ENCODE measurements around the gene SFMBT1.
A peak's percentile ranks its signal among the peaks of the same experiment; 100 is the strongest.

The SFMBT1 gene

GRCh38 chr3:52978109-52978754, 67.6 kb downstream of the SFMBT1 start:
- no peak for TF ChIP-seq CTCF (IDR thresholded peaks at IDR 0.05; ENCODE audit: insufficient read depth, missing control alignments)
- no peak for FAIRE-seq
- DNase-seq (ENCODE audit: insufficient read length, low spot score) = no peak

GRCh38 chr3:52973806-52974205, 72.1 kb downstream of the SFMBT1 start:
- no peak for DNase-seq (ENCODE audit: insufficient read length, low spot score)
- TF ChIP-seq CTCF (IDR thresholded peaks at IDR 0.05; ENCODE audit: insufficient read depth, missing control alignments) = no peak
- peak; percentile 68 for FAIRE-seq

- TF ChIP-seq CTCF (IDR thresholded peaks at IDR 0.05; ENCODE audit: insufficient read depth, missing control alignments) = no peak
- DNase-seq (ENCODE audit: insufficient read length, low spot score) = no peak
- FAIRE-seq = no peak
Measured at GRCh38 chr3:52971895-52972294, 74.0 kb downstream of the SFMBT1 start.

- no peak for FAIRE-seq
- no peak for DNase-seq (ENCODE audit: insufficient read length, low spot score)
- TF ChIP-seq CTCF (IDR thresholded peaks at IDR 0.05; ENCODE audit: insufficient read depth, missing control alignments) = no peak
Measured at GRCh38 chr3:52967398-52967797, 78.5 kb downstream of the SFMBT1 start.

GRCh38 chr3:52962160-52962559, 83.7 kb downstream of the SFMBT1 start:
- TF ChIP-seq CTCF (IDR thresholded peaks at IDR 0.05; ENCODE audit: insufficient read depth, missing control alignments) = no peak
- DNase-seq (ENCODE audit: insufficient read length, low spot score) = no peak

GRCh38 chr3:52959773-52960172, 86.1 kb downstream of the SFMBT1 start:
- peak; percentile 77 for FAIRE-seq
- DNase-seq (ENCODE audit: insufficient read length, low spot score) = no peak
- TF ChIP-seq CTCF (IDR thresholded peaks at IDR 0.05; ENCODE audit: insufficient read depth, missing control alignments) = no peak

More at GRCh38 chr3:52962160-52962559, 83.7 kb downstream of the SFMBT1 start:
- FAIRE-seq = no peak

GRCh38 chr3:52939600-52939999, 106.3 kb downstream of the SFMBT1 start:
- FAIRE-seq (no peak), DNase-seq (ENCODE audit: insufficient read length, low spot score) (no peak)
- TF ChIP-seq CTCF (IDR thresholded peaks at IDR 0.05; ENCODE audit: insufficient read depth, missing control alignments) = no peak
